Astrocyte of the cerebellum (primary cell): ENCODE measurements around the gene CCL17.

Source experiments
- DNase-seq: peaks from one replicate; pipeline ENCODE4 v3.0.0-alpha.2; 2011; ENCODE audit warnings: low read depth
- H3K4me3 ChIP-seq: 2 replicates; pipeline ENCODE4 v1.5.1; 2011; ENCODE audit warnings: mild to moderate bottlenecking, low read depth, low read length, moderate library complexity
- in situ Hi-C: cut with HindIII; loops from 2 replicates; pipeline ENCODE4 v1.10.0; 2017; ENCODE audit warnings: low sequenced_read_pairs
- TF ChIP-seq, protein P1 (sequence below): IDR thresholded peaks from 2 replicates; pipeline ENCODE4 v1.5.1; 2012; ENCODE audit warnings: low read length, low read depth, moderate library complexity, mild to moderate bottlenecking; ENCODE audit errors: missing control alignments

The CCL17 gene

GRCh38 chr16:57403965-57404817 lies at the start of gene CCL17:
Gene CCL17, plus strand, starts transcription at chr16:57404767. Its CDS starts 9,166 bp downstream, at chr16:57413933.
- no peak within 1 kb of the TSS for H3K4me3 ChIP-seq
- in situ Hi-C loops, result no loop called here
- DNase-seq, result no peak
- TF ChIP-seq, protein P1, sequence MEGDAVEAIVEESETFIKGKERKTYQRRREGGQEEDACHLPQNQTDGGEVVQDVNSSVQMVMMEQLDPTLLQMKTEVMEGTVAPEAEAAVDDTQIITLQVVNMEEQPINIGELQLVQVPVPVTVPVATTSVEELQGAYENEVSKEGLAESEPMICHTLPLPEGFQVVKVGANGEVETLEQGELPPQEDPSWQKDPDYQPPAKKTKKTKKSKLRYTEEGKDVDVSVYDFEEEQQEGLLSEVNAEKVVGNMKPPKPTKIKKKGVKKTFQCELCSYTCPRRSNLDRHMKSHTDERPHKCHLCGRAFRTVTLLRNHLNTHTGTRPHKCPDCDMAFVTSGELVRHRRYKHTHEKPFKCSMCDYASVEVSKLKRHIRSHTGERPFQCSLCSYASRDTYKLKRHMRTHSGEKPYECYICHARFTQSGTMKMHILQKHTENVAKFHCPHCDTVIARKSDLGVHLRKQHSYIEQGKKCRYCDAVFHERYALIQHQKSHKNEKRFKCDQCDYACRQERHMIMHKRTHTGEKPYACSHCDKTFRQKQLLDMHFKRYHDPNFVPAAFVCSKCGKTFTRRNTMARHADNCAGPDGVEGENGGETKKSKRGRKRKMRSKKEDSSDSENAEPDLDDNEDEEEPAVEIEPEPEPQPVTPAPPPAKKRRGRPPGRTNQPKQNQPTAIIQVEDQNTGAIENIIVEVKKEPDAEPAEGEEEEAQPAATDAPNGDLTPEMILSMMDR, result no peak

- in situ Hi-C loops, result no loop called here
- no peak overlapping the region for H3K4me3 ChIP-seq
- TF ChIP-seq, protein P1, result no peak
- DNase-seq, result no peak
These were observed 48.6 kb upstream of the CCL17 start for GRCh38 chr16:57355898-57356414.

- in situ Hi-C loops, result no loop called here
- H3K4me3 ChIP-seq, result no peak overlapping the region
- TF ChIP-seq, protein P1, result no peak
- DNase-seq, result no peak
These were observed 48.0 kb upstream of the CCL17 start for GRCh38 chr16:57356547-57356946.

GRCh38 chr16:57357330-57358085 lies 47.1 kb upstream of the CCL17 start:
- no peak overlapping the region for H3K4me3 ChIP-seq
- TF ChIP-seq, protein P1, result no peak
- DNase-seq, result no peak
- in situ Hi-C loops, result no loop called here

DNA sequence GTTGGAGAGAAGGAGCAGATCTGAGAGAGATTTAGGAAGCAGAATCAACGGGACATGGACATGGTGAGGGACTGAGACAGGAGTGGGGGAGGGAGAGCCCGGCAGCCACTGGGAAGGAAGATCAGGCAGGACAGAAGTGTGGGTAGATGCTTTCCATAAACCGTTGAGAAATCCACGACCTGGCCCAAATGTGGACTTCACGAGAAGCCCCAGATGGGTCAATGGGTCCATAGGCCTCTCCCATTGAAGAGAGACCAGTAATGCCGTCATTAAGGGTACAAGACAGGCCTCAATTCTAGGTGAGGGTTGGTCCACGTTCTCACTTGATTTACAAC lies 46.5 kb upstream of the CCL17 start:
- DNase-seq, result no peak
- in situ Hi-C loops, result no loop called here
- H3K4me3 ChIP-seq, result no peak overlapping the region
- TF ChIP-seq, protein P1, result no peak

DNA sequence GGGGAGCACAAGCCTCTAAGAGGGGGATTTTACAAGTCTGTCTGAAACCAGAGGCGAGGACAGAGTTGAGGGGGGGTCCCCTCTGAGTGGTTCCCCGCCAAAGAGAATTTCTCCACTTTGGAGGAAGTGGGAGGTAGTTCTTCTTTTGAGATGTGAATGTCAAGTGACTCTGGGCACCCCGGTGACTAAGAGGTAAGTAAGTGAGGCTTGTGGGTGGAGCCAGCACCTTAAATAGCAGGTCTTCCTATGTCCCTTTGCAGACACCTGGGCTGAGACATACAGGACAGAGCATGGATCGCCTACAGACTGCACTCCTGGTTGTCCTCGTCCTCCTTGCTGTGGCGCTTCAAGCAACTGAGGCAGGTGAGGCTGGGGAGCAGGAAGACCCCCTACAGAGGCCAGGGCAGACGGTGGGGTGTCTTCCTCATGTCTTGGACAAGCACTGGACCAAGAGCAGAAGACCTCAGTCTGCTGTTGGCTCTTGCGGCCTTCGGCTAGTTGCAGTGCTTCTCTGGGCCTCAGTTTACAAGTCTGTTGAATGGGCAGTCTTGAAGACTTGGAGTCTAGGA lies 46.0 kb upstream of the CCL17 start, which contains the start of gene CCL22:
Gene CCL22, plus strand, starts transcription at position 257 of the 569 bp plus-strand sequence. Its CDS starts 34 bp downstream, at position 291.
- TF ChIP-seq, protein P1, result no peak
- no peak within 1 kb of the TSS for H3K4me3 ChIP-seq
- no peak for DNase-seq
- in situ Hi-C loops, result no loop called here
